Esophagus (tissue), 2 donors: Measurements from ENCODE around the gene SLCO1A2. TPM values are rescaled to one million over a fixed set of nuclear protein-coding genes. Genes with fewer than 3 reads are reported as not detected.
"Not testable (repeated sequence)": the region's sequence is repeated elsewhere in the genome, so short reads cannot be mapped to it uniquely, and the experiment has no call there.

Source experiments
- H3K27ac ChIP-seq, 2 donors: one replicate each; pipeline ENCODE4 v1.5.1; 2013; ENCODE audit warnings: low read depth in 2 of 2, mild to moderate bottlenecking in 2 of 2, inconsistent platforms in 1 of 2, low read length in 1 of 2, moderate library complexity in 1 of 2
- H3K27me3 ChIP-seq, 2 donors: one replicate each; pipeline ENCODE4 v1.6.1; 2013; ENCODE audit warnings: low read length in 2 of 2, control low read depth in 1 of 2, mild to moderate bottlenecking in 1 of 2; ENCODE audit not compliant: insufficient read depth in 2 of 2, control insufficient read depth in 1 of 2
- H3K36me3 ChIP-seq, 2 donors: one replicate each; pipeline ENCODE4 v1.6.1; 2013; ENCODE audit warnings: low read length in 1 of 2; ENCODE audit not compliant: control insufficient read depth in 2 of 2, insufficient read depth in 2 of 2
- H3K4me1 ChIP-seq, 2 donors: one replicate each; pipeline ENCODE4 v1.6.1; 2013; ENCODE audit warnings: low read length in 1 of 2; ENCODE audit not compliant: control insufficient read depth in 2 of 2, insufficient read depth in 2 of 2
- H3K4me3 ChIP-seq, 2 donors: one replicate each; pipeline ENCODE4 v1.5.1; 2013; ENCODE audit warnings: low read length in 2 of 2, mild to moderate bottlenecking in 2 of 2, low read depth in 1 of 2, moderate library complexity in 1 of 2
- H3K9me3 ChIP-seq, 2 donors: one replicate each; pipeline ENCODE4 v1.6.1; 2013; ENCODE audit warnings: mild to moderate bottlenecking in 2 of 2, low read depth in 1 of 2, low read length in 1 of 2, moderate library complexity in 1 of 2; ENCODE audit not compliant: control insufficient read depth in 2 of 2, insufficient read depth in 1 of 2
- WGBS, 2 donors: extraction: QIAGEN DNeasy Blood & Tissue Kit; methylation state at CpG; one replicate each; pipeline ENCODE4 v1.1.7; 2013; 5-methylcytosine and 5-hydroxymethylcytosine counted together
- polyA plus RNA-seq, 2 donors: library from polyadenylated mRNA; stranded (reverse); fragments of 200-250 nt; gene quantifications; one replicate each; pipeline ENCODE4 v1.2.3, GENCODE V29; 2013
- donor health status: healthy with polysubstance abuse.
- donor health status: Bipolar disorder and iron deficiency.

The SLCO1A2 gene, protein sequence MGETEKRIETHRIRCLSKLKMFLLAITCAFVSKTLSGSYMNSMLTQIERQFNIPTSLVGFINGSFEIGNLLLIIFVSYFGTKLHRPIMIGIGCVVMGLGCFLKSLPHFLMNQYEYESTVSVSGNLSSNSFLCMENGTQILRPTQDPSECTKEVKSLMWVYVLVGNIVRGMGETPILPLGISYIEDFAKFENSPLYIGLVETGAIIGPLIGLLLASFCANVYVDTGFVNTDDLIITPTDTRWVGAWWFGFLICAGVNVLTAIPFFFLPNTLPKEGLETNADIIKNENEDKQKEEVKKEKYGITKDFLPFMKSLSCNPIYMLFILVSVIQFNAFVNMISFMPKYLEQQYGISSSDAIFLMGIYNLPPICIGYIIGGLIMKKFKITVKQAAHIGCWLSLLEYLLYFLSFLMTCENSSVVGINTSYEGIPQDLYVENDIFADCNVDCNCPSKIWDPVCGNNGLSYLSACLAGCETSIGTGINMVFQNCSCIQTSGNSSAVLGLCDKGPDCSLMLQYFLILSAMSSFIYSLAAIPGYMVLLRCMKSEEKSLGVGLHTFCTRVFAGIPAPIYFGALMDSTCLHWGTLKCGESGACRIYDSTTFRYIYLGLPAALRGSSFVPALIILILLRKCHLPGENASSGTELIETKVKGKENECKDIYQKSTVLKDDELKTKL
- polyA plus RNA-seq, result not detected

- 52 to 67% methylated on average over 3 of the region's 3 CpGs for WGBS, 2 donors
- no peaks in the 10 kb centered on the region for H3K4me1 ChIP-seq
- no peaks in the 10 kb centered on the region for H3K36me3 ChIP-seq
- no peaks in the 10 kb centered on the region for H3K9me3 ChIP-seq
- H3K27me3 ChIP-seq, result no peaks in the 10 kb centered on the region
- H3K4me3 ChIP-seq, result no peak within 1 kb of the TSS
- no peak within 1 kb of the TSS for H3K27ac ChIP-seq
These were observed at the start of gene SLCO1A2 for GRCh38 chr12:21334771-21335325. Gene SLCO1A2, minus strand, starts transcription at chr12:21334917. Its CDS starts 270 bp downstream, at chr12:21334647.

GRCh38 chr12:21384261-21384660, 49.5 kb upstream of the SLCO1A2 start:
- Histone ChIP-seq H3K9me3 (no peaks in the 10 kb centered on the region), H3K27me3 (no peaks in the 10 kb centered on the region)
- WGBS, 2 donors, result 85% methylated on average over 2 of the region's 2 CpGs

DNA sequence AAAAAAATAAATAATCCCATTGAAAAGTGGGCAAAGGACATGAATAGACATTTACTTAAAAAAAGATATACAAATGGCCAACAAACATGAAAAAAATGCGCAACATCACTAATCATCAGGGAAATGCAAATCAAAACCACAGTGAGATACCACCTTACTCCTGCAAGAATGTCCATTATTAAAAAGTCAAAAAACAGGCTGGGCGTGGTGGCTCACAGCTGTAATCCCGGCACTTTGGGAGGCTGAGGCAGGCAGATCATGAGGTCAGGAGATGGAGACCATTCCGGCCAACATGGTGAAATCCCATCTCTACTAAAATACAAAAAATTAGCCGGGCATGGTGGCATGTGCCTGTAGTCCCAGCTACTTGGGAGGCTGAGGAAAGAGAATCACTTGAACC, 46.6 kb upstream of the SLCO1A2 start:
- not testable (repeated sequence) for H3K27ac ChIP-seq, H3K4me1 ChIP-seq, H3K36me3 ChIP-seq, H3K9me3 ChIP-seq, H3K27me3 ChIP-seq, H3K4me3 ChIP-seq
- WGBS, 2 donors, result 89 to 90% methylated on average over 5 of the region's 5 CpGs

More at GRCh38 chr12:21384261-21384660, 49.5 kb upstream of the SLCO1A2 start:
- Histone ChIP-seq H3K36me3 (no peaks in the 10 kb centered on the region), H3K4me1 (no peaks in the 10 kb centered on the region), H3K27ac (no peak overlapping the region), H3K4me3 (no peak overlapping the region)

GRCh38 chr12:21379218-21379617, 44.5 kb upstream of the SLCO1A2 start:
- Histone ChIP-seq H3K4me1 (no peaks in the 10 kb centered on the region), H3K4me3 (no peak overlapping the region), H3K27ac (no peak overlapping the region), H3K27me3 (no peaks in the 10 kb centered on the region), H3K36me3 (no peaks in the 10 kb centered on the region), H3K9me3 (no peaks in the 10 kb centered on the region)
- WGBS, 2 donors, result 74 to 76% methylated on average over 3 of the region's 3 CpGs

- no peak within 1 kb of the TSS for H3K27ac ChIP-seq
- peaks cover 0 to 2% of the 10 kb centered on the region in 2 donors for H3K9me3 ChIP-seq
- H3K36me3 ChIP-seq, result no peaks in the 10 kb centered on the region
- 72 to 74% methylated on average over 2 of the region's 2 CpGs for WGBS, 2 donors
- no peaks in the 10 kb centered on the region for H3K27me3 ChIP-seq
- H3K4me3 ChIP-seq, result no peak within 1 kb of the TSS
- no peaks in the 10 kb centered on the region for H3K4me1 ChIP-seq
These were observed 37.9 kb upstream of the SLCO1A2 start, which contains the start of gene IAPP for GRCh38 chr12:21372602-21373001. Gene IAPP, plus strand, starts transcription at chr12:21372902. Its CDS starts 450 bp downstream, at chr12:21373352.

GRCh38 chr12:21370845-21371449, 36.2 kb upstream of the SLCO1A2 start:
- no peak overlapping the region for H3K27ac ChIP-seq
- H3K9me3 ChIP-seq, result peaks cover 0 to 2% of the 10 kb centered on the region in 2 donors
- H3K4me1 ChIP-seq, result no peaks in the 10 kb centered on the region
- no peaks in the 10 kb centered on the region for H3K36me3 ChIP-seq
- H3K27me3 ChIP-seq, result no peaks in the 10 kb centered on the region
- no peak overlapping the region for H3K4me3 ChIP-seq
- 80 to 86% methylated on average over 7 of the region's 7 CpGs for WGBS, 2 donors

DNA sequence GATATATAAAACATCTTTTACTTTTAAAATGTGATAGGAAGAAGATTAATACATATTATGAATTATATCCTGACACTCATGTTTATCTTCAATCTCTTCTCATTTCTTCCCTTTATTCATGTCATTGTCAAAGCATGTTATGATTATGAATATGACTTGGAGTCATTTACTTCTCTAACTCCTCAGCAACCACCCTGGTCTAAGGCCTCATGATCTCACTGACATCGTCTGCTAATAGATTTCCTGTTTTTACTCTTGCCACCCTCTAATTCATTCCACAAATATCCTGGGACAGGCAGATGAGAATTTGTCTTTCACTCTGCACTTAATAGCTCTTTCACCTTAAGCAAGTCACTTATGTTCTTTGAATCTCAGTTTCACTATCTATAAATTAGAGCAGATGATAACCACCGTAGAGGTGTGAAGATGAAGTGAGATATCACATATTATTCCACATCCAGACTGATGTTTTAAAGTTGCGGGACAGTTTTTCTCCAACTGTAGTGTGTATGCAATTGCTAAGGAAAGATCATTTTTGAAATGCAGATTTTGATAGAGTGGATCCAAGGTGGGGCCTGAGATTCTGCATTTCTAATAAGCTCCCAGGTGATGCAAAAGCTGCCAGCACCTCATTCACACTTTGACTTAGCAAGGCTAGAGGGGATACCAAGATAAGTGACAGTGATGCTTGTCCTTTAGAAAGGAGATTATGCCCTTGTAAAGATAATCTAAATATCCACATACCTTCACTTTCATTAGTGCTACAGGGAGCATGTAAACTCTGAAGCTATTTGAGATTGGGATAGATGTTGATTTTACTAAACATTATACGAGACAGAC, 34.6 kb upstream of the SLCO1A2 start:
- Histone ChIP-seq H3K4me3 (no peak overlapping the region), H3K9me3 (peaks cover 0 to 2% of the 10 kb centered on the region in 2 donors), H3K4me1 (no peaks in the 10 kb centered on the region), H3K27me3 (no peaks in the 10 kb centered on the region), H3K36me3 (no peaks in the 10 kb centered on the region), H3K27ac (no peak overlapping the region)
- WGBS, 2 donors, result 40 to 49% methylated on average over 4 of the region's 4 CpGs

DNA sequence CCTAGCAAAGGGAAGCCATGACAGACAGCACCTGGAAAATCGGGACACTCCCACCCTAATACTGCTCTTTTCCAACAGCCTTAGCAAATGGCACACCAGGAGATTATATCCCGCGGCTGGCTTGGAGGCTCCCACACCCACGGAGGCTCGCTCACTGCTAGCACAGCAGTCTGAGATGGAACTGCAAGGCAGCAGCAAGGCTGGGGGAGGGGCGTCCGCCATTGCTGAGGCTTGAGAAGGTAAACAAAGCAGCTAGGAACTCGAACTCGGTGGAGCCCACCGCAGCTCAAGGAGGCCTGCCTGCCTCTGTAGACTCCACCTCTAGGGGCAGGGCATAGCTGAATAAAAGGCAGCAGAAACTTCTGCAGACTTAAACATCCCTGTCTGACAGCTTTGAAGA, 25.9 kb upstream of the SLCO1A2 start:
- 82 to 86% methylated on average over 10 of the region's 10 CpGs for WGBS, 2 donors
- H3K36me3 ChIP-seq, H3K4me3 ChIP-seq, H3K4me1 ChIP-seq, H3K27ac ChIP-seq, H3K9me3 ChIP-seq, H3K27me3 ChIP-seq: not testable (repeated sequence)

DNA sequence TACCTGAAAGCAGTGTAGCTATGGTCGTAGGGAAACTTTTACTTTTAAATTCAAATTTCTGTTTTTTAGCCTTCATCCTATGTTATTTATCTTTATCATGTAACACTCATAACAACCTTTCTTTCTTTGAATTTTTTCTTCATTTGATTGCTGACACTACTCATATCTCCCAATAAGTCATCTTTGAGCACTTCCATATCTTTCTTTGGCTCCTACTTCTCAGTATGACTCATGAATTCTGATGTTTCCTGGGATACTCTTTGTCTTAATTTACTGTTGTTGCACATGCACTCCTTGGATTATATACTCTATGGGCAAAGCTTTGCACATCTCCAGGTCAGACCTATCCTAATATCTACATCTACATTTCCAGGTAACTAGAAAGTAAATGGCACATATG, 19.9 kb upstream of the SLCO1A2 start:
- no peak overlapping the region for H3K27ac ChIP-seq
- no peaks in the 10 kb centered on the region for H3K4me1 ChIP-seq
- H3K9me3 ChIP-seq, result no peaks in the 10 kb centered on the region
- 77 to 91% methylated on average over 1 of the region's 1 CpG for WGBS, 2 donors
- no peaks in the 10 kb centered on the region for H3K27me3 ChIP-seq
- H3K4me3 ChIP-seq, result no peak overlapping the region
- no peaks in the 10 kb centered on the region for H3K36me3 ChIP-seq
